SK-N-SH (cell line): ENCODE results near the gene SERTM2. TPM values are rescaled to one million over a fixed set of nuclear protein-coding genes. Genes with fewer than 3 reads are reported as not detected.
A peak's percentile ranks its signal among the peaks of the same experiment; 100 is the strongest.

Experiments
- CTCF ChIA-PET: fragments of 300-600, 350-600 bp; formaldehyde crosslinking; extraction: SDS; loops from one replicate; lab custom pipeline; 2021; lab: Yijun Ruan, JAX
- POLR2A ChIA-PET: fragments of 350-600 bp; sonication (Branson Sonifier 250); formaldehyde crosslinking; extraction: SDS; loops from one replicate; lab custom pipeline; 2020; ENCODE audit warnings: antibody characterized with exemption, inconsistent platforms; lab: Yijun Ruan, JAX
- DNase-seq: peaks from one replicate; pipeline ENCODE4 v3.0.0; 2012
- H2AFZ ChIP-seq: fragments of 200-600 bp; sonication (generic); 2 replicates; pipeline ENCODE4 v1.8.1; 2016; ENCODE audit warnings: antibody characterized with exemption, mild to moderate bottlenecking, low read depth
- H3F3A ChIP-seq: fragments of 200-600 bp; sonication (generic); replicated peaks from 2 replicates; pipeline ENCODE3; 2016; ENCODE audit warnings: antibody characterized with exemption, mild to moderate bottlenecking; ENCODE audit not compliant: insufficient read depth
- H3K27ac ChIP-seq, 2 experiments: fragments of 200-500 bp in 1 of 2; fragments of 200-600 bp in 1 of 2; sonication (Bioruptor generic) in 1 of 2; sonication (generic), shearing (Covaris generic) in 1 of 2; 2 replicates each; pipeline versions ENCODE4 v1.5.1 to v1.6.1; 2014 to 2016; ENCODE audit warnings: low read depth in 2 of 2, inconsistent platforms in 1 of 2, low read length in 1 of 2, mild to moderate bottlenecking in 1 of 2, mixed read lengths in 1 of 2
- H3K27me3 ChIP-seq: fragments of 200-600 bp; sonication (generic), shearing (Covaris generic); 2 replicates; pipeline ENCODE4 v1.6.1; 2016; ENCODE audit warnings: mixed run types; ENCODE audit not compliant: insufficient read depth
- H3K36me3 ChIP-seq, 2 experiments: fragments of 200-500 bp in 1 of 2; fragments of 200-600 bp in 1 of 2; sonication (Bioruptor generic) in 1 of 2; sonication (generic) in 1 of 2; replicated peaks in 1 of 2; 2 replicates each; pipeline versions ENCODE3 to v1.5.1; 2014 to 2016; ENCODE audit warnings: low read length in 1 of 2, mild to moderate bottlenecking in 1 of 2; ENCODE audit not compliant: insufficient read depth in 2 of 2, control insufficient read depth in 1 of 2
- H3K4me1 ChIP-seq, 2 experiments: fragments of 200-500 bp in 1 of 2; fragments of 200-600 bp in 1 of 2; sonication (Bioruptor generic) in 1 of 2; sonication (generic), shearing (Covaris generic) in 1 of 2; 2 replicates each; pipeline versions ENCODE4 v1.5.1 to v1.6.1; 2014 to 2016; ENCODE audit warnings: low read depth in 1 of 2, low read length in 1 of 2, mixed run types in 1 of 2; ENCODE audit not compliant: insufficient read depth in 2 of 2, control insufficient read depth in 1 of 2
- H3K4me2 ChIP-seq: fragments of 200-600 bp; sonication (generic), shearing (Covaris generic); 2 replicates; pipeline ENCODE4 v1.6.1; 2017; ENCODE audit warnings: mixed run types
- H3K4me3 ChIP-seq, 2 experiments: fragments of 200-500 bp in 1 of 2; fragments of 200-600 bp in 1 of 2; sonication (Bioruptor generic) in 1 of 2; sonication (generic), shearing (Covaris generic) in 1 of 2; 2 replicates each; pipeline versions ENCODE4 v1.5.1 to v1.8.1; 2014 to 2016; ENCODE audit warnings: low read depth in 2 of 2, inconsistent platforms in 1 of 2, low read length in 1 of 2, mild to moderate bottlenecking in 1 of 2, mixed read lengths in 1 of 2, moderate library complexity in 1 of 2
- H3K79me2 ChIP-seq: fragments of 200-600 bp; sonication (generic); 2 replicates; pipeline ENCODE4 v1.8.1; 2017; ENCODE audit warnings: mild to moderate bottlenecking; ENCODE audit not compliant: insufficient read depth
- H3K9ac ChIP-seq: fragments of 200-600 bp; sonication (generic); 2 replicates; pipeline ENCODE4 v1.6.1; 2017; ENCODE audit warnings: mixed run types
- H3K9me2 ChIP-seq: fragments of 200-600 bp; sonication (generic); 2 replicates; pipeline ENCODE4 v1.6.1; 2017; ENCODE audit warnings: mixed run types
- H3K9me3 ChIP-seq: fragments of 200-600 bp; sonication (generic); 2 replicates; pipeline ENCODE4 v1.6.1; 2017; ENCODE audit warnings: mixed run types, mild to moderate bottlenecking, moderate library complexity
- H4K20me1 ChIP-seq: fragments of 200-600 bp; sonication (generic); 2 replicates; pipeline ENCODE4 v1.6.1; 2017; ENCODE audit warnings: mild to moderate bottlenecking, mixed run types; ENCODE audit not compliant: insufficient read depth
- EZH2phosphoT487 ChIP-seq: fragments of 200-600 bp; sonication (generic); IDR thresholded peaks from 2 replicates; pipeline ENCODE4 v1.6.1; 2017; ENCODE audit warnings: low read depth, mixed run types, mild to moderate bottlenecking, antibody characterized with exemption, moderate library complexity, borderline replicate concordance
- FOSL2 ChIP-seq: IDR thresholded peaks from 2 replicates; pipeline ENCODE4 v1.4.0; 2012; ENCODE audit warnings: low read depth, mild to moderate bottlenecking, moderate library complexity, borderline replicate concordance
- JUND ChIP-seq: IDR thresholded peaks from 2 replicates; pipeline ENCODE4 v1.4.0; 2012
- MEF2A ChIP-seq: IDR thresholded peaks from 2 replicates; pipeline ENCODE4 v1.4.0; 2012; ENCODE audit warnings: low read depth, borderline replicate concordance
- MXI1 ChIP-seq: IDR thresholded peaks from 2 replicates; pipeline ENCODE4 v1.6.1; 2012; ENCODE audit warnings: mild to moderate bottlenecking, low read depth, low read length, improper control_type of control experiment
- NRF1 ChIP-seq: IDR thresholded peaks from 2 replicates; pipeline ENCODE4 v1.6.1; 2012; ENCODE audit warnings: low read depth, mild to moderate bottlenecking, low read length
- RXRA ChIP-seq: IDR thresholded peaks from 2 replicates; pipeline ENCODE4 v1.4.0; 2012; ENCODE audit warnings: low read depth, mild to moderate bottlenecking, borderline replicate concordance
- SIN3A ChIP-seq: IDR thresholded peaks from 2 replicates; pipeline ENCODE4 v1.6.1; 2012; ENCODE audit warnings: low read depth, mild to moderate bottlenecking, low read length, moderate library complexity, borderline replicate concordance
- YY1 ChIP-seq: IDR thresholded peaks from 2 replicates; pipeline ENCODE4 v1.4.0; 2012; ENCODE audit warnings: low read depth, mild to moderate bottlenecking
- WGBS: methylation state at CpG from one replicate; pipeline ENCODE4 v1.1.6; 2017; ENCODE audit warnings: low lambda C conversion rate; 5-methylcytosine and 5-hydroxymethylcytosine counted together
- polyA plus RNA-seq, 3 experiments: library from polyadenylated mRNA; depleted of rRNA; stranded (reverse); fragments of >200 nt; gene quantifications; 2 replicates each; pipeline ENCODE4 v1.2.3, GENCODE V29; 2012
- TF ChIP-seq, protein P1 (sequence below): IDR thresholded peaks from 2 replicates; pipeline ENCODE4 v1.6.1; 2012; ENCODE audit warnings: mild to moderate bottlenecking, low read depth, low read length, moderate library complexity
- TF ChIP-seq, protein P2 (sequence below): IDR thresholded peaks from 2 replicates; pipeline ENCODE4; 2012
- TF ChIP-seq, protein P3 (sequence below): fragments of 150-350 bp; IDR thresholded peaks from 2 replicates; pipeline ENCODE4 v1.6.1; 2017; ENCODE audit warnings: antibody characterized with exemption, low read length, low read depth, borderline replicate concordance
- TF ChIP-seq, protein P4 (sequence below): IDR thresholded peaks from 2 replicates; pipeline ENCODE4 v1.4.0; 2012; ENCODE audit warnings: low read depth

Gene SERTM2
- polyA plus RNA-seq, 1 of the 3 experiments (the other 2 are of a cell fraction) = 0.12 TPM

DNA sequence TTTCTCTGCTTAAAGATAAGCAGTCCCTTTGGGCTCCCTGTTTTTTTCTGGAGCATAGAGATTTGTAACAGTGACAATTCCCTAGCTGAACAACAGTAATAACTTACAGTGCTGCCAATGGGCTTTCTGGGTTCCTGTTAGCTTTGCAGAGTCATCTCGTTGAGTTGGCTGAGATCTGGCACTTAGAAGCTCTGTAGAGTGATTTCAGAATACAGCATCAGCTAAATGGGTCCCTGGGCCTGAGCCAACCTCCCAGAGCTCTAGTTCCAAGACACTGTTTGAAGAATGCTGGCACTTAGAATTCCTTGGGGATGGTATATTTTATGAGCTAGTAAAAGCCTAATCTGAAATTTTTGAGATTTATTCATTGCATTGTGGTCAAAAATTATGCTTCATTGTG, 43.5 kb upstream of the SERTM2 start:
- H3K4me3 ChIP-seq = no peak overlapping the region
- no peak overlapping the region for H3K4me2 ChIP-seq
- H3K36me3 ChIP-seq = no peaks in the 10 kb centered on the region
- POLR2A ChIA-PET = no interaction called here
- H3K9me2 ChIP-seq = no peaks in the 10 kb centered on the region
- H4K20me1 ChIP-seq = no peaks in the 10 kb centered on the region
- H3K9ac ChIP-seq = no peak overlapping the region
- WGBS = 0% methylated on average over 1 of the region's 1 CpG
- TF ChIP-seq, protein P1, sequence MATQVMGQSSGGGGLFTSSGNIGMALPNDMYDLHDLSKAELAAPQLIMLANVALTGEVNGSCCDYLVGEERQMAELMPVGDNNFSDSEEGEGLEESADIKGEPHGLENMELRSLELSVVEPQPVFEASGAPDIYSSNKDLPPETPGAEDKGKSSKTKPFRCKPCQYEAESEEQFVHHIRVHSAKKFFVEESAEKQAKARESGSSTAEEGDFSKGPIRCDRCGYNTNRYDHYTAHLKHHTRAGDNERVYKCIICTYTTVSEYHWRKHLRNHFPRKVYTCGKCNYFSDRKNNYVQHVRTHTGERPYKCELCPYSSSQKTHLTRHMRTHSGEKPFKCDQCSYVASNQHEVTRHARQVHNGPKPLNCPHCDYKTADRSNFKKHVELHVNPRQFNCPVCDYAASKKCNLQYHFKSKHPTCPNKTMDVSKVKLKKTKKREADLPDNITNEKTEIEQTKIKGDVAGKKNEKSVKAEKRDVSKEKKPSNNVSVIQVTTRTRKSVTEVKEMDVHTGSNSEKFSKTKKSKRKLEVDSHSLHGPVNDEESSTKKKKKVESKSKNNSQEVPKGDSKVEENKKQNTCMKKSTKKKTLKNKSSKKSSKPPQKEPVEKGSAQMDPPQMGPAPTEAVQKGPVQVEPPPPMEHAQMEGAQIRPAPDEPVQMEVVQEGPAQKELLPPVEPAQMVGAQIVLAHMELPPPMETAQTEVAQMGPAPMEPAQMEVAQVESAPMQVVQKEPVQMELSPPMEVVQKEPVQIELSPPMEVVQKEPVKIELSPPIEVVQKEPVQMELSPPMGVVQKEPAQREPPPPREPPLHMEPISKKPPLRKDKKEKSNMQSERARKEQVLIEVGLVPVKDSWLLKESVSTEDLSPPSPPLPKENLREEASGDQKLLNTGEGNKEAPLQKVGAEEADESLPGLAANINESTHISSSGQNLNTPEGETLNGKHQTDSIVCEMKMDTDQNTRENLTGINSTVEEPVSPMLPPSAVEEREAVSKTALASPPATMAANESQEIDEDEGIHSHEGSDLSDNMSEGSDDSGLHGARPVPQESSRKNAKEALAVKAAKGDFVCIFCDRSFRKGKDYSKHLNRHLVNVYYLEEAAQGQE = no peak
- TF ChIP-seq FOSL2 (no peak), NRF1 (no peak), EZH2phosphoT487 (no peak), MXI1 (no peak), SIN3A (no peak), MEF2A (no peak)
- TF ChIP-seq, protein P2, sequence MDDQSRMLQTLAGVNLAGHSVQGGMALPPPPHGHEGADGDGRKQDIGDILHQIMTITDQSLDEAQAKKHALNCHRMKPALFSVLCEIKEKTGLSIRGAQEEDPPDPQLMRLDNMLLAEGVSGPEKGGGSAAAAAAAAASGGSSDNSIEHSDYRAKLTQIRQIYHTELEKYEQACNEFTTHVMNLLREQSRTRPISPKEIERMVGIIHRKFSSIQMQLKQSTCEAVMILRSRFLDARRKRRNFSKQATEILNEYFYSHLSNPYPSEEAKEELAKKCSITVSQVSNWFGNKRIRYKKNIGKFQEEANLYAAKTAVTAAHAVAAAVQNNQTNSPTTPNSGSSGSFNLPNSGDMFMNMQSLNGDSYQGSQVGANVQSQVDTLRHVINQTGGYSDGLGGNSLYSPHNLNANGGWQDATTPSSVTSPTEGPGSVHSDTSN = no peak
- TF ChIP-seq, all 33 proteins: peak for 0
- Histone ChIP-seq H3K79me2 (no peaks in the 10 kb centered on the region), H3F3A (no peaks in the 10 kb centered on the region), H3K4me1 (peaks cover 0 to 3% of the 10 kb centered on the region in 2 experiments; a peak in 1 of 4 replicates), H3K9me3 (no peaks in the 10 kb centered on the region), H3K27me3 (no peaks in the 10 kb centered on the region), H2AFZ (no peak overlapping the region), H3K27ac (peak overlapping the region in 1 of 2 experiments; percentile 36; a peak in 1 of 4 replicates)
- CTCF ChIA-PET = interaction anchor here (0.7 kb wide), 1 partner anchor 17 kb away, joined by 3 read pairs; no protein-coding TSS in a partner anchor
- DNase-seq = no peak

DNA sequence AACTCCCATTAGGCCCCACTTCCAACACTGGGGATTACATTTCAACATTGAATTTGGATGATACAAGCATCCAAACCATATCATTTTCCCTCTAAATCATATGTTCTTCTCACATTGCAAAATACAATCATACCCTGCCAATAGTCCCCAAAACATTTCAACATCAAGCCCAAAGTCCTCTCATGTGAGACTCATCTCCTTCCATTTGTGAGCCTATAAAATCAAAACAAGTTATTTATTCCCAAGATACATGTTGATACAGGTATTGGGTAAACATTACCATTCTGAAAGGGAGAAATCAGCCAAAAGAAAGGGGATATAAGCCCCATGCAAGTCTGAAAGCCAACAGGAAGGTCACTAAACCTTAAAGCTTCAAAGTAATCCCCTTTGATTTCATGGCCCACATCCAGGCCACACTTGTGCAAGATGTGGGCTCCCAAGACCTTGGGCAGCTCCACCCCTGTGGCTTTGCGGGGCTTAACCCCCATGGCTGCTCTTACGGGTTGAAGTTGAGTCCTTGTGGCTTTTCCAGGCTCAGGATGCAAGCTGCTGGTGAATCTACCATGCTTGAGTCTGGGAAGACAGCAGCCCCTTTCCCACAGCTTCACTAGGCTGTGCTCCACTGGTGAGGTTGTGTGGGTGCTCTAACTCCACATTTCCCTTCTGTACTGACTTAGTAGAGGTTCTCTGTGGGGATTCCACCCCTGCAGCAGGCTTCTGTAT, 40.6 kb upstream of the SERTM2 start:
- no peak for DNase-seq
- H3K9me2 ChIP-seq = no peaks in the 10 kb centered on the region
- no peak overlapping the region for H2AFZ ChIP-seq
- no peaks in the 10 kb centered on the region for H3K9me3 ChIP-seq
- WGBS = no CpG with 5 or more reads among the region's 2 CpGs
- H3K4me2 ChIP-seq = no peak overlapping the region
- H4K20me1 ChIP-seq = no peaks in the 10 kb centered on the region
- no peaks in the 10 kb centered on the region for H3K27me3 ChIP-seq
- H3K79me2 ChIP-seq = no peaks in the 10 kb centered on the region
- no peak overlapping the region for H3K27ac ChIP-seq
- H3K9ac ChIP-seq = no peak overlapping the region
- peaks cover 0 to 6% of the 10 kb centered on the region in 2 experiments; a peak in 1 of 4 replicates for H3K4me1 ChIP-seq
- H3K36me3 ChIP-seq = no peaks in the 10 kb centered on the region
- CTCF ChIA-PET = interaction anchor here (1.7 kb wide), 1 partner anchor 26 kb away, joined by 5 read pairs; no protein-coding TSS in a partner anchor
- H3F3A ChIP-seq = no peaks in the 10 kb centered on the region
- no peak overlapping the region for H3K4me3 ChIP-seq
- POLR2A ChIA-PET = no interaction called here
- TF ChIP-seq JUND (no peak), YY1 (no peak), EZH2phosphoT487 (no peak), RXRA (no peak)
- TF ChIP-seq, protein P3, sequence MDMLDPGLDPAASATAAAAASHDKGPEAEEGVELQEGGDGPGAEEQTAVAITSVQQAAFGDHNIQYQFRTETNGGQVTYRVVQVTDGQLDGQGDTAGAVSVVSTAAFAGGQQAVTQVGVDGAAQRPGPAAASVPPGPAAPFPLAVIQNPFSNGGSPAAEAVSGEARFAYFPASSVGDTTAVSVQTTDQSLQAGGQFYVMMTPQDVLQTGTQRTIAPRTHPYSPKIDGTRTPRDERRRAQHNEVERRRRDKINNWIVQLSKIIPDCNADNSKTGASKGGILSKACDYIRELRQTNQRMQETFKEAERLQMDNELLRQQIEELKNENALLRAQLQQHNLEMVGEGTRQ = no peak
- TF ChIP-seq, protein P1 = no peak
- TF ChIP-seq, protein P4, sequence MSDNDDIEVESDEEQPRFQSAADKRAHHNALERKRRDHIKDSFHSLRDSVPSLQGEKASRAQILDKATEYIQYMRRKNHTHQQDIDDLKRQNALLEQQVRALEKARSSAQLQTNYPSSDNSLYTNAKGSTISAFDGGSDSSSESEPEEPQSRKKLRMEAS = no peak
